Lung (tissue), 12 donors: Measurements from ENCODE around the gene RPS28. TPM values are rescaled to one million over a fixed set of nuclear protein-coding genes. Genes with fewer than 3 reads are reported as not detected.

Experiments used
- ATAC-seq: fragments of 200-7000 bp; cut with Tn5 transposase; one replicate; pipeline ENCODE4 v1.9.1; 2020; ENCODE audit warnings: moderate number of reproducible peaks; ENCODE audit not compliant: insufficient read depth, low FRiP score
- DNase-seq, 3 donors: peaks; one replicate each; pipeline ENCODE4 v3.0.0-alpha.2; 2013 to 2017
- H3K27ac ChIP-seq, 2 donors: one replicate each; pipeline ENCODE4 v1.5.1; 2013; ENCODE audit warnings: mild to moderate bottlenecking in 2 of 2, moderate library complexity in 2 of 2, control low read depth in 1 of 2, inconsistent platforms in 1 of 2, low read depth in 1 of 2, low read length in 1 of 2
- H3K27me3 ChIP-seq, 3 donors: one replicate each; pipeline ENCODE4 v1.5.1; 2013; ENCODE audit warnings: low read length in 2 of 3; ENCODE audit not compliant: control insufficient read depth in 3 of 3, insufficient read depth in 3 of 3
- H3K36me3 ChIP-seq, 4 donors: one replicate each; pipeline ENCODE4 v1.5.1; 2013; ENCODE audit warnings: low read length in 4 of 4, mild to moderate bottlenecking in 1 of 4, moderate library complexity in 1 of 4; ENCODE audit not compliant: control insufficient read depth in 4 of 4, insufficient read depth in 4 of 4
- H3K4me1 ChIP-seq, 5 donors: one replicate each; pipeline ENCODE4 v1.5.1; 2013; ENCODE audit warnings: low read length in 5 of 5, mild to moderate bottlenecking in 2 of 5, moderate library complexity in 1 of 5; ENCODE audit not compliant: control insufficient read depth in 5 of 5, insufficient read depth in 5 of 5
- H3K4me3 ChIP-seq: one replicate; pipeline ENCODE4 v1.5.1; 2013; ENCODE audit warnings: mild to moderate bottlenecking, control low read depth, moderate library complexity
- H3K9ac ChIP-seq, 2 donors: one replicate each; pipeline ENCODE4 v1.5.1; 2013; ENCODE audit warnings: low read length in 2 of 2, control low read depth in 1 of 2; ENCODE audit not compliant: insufficient read depth in 1 of 2
- H3K9me3 ChIP-seq, 4 donors: one replicate each; pipeline ENCODE4 v1.5.1; 2013; ENCODE audit warnings: low read length in 3 of 4, mild to moderate bottlenecking in 1 of 4, moderate library complexity in 1 of 4; ENCODE audit not compliant: control insufficient read depth in 4 of 4, insufficient read depth in 3 of 4
- CTCF ChIP-seq: IDR thresholded peaks from 2 replicates; pipeline ENCODE4 v1.5.1; 2012; ENCODE audit warnings: mild to moderate bottlenecking; ENCODE audit errors: control extremely low read depth, extremely low read depth
- WGBS, 2 donors: extraction: QIAGEN DNeasy Blood & Tissue Kit; methylation state at CpG; one replicate each; pipeline ENCODE4 v1.1.7; 2013; 5-methylcytosine and 5-hydroxymethylcytosine counted together
- polyA plus RNA-seq, 2 donors: library from polyadenylated mRNA; stranded (reverse); fragments of 200-250 nt; gene quantifications; one replicate each; pipeline ENCODE4 v1.2.1, GENCODE V29; 2013
- total RNA-seq, 2 donors: library from RNA; depleted of rRNA in 1 of 2; stranded (reverse); fragments of >200 nt in 1 of 2; gene quantifications; one replicate each; pipeline ENCODE4 v1.2.1, GENCODE V29; 2014 to 2021
- donor health status: control.
- donor health status: control.
- donor health status: Bipolar disorder and iron deficiency.
- donor health status: healthy.
- donor health status: DM: yes; HTN: yes; CAD: no.

Gene RPS28
- total and polyA plus RNA-seq, 4 donors: 588 to 1,897 (median 1,296) TPM

DNA sequence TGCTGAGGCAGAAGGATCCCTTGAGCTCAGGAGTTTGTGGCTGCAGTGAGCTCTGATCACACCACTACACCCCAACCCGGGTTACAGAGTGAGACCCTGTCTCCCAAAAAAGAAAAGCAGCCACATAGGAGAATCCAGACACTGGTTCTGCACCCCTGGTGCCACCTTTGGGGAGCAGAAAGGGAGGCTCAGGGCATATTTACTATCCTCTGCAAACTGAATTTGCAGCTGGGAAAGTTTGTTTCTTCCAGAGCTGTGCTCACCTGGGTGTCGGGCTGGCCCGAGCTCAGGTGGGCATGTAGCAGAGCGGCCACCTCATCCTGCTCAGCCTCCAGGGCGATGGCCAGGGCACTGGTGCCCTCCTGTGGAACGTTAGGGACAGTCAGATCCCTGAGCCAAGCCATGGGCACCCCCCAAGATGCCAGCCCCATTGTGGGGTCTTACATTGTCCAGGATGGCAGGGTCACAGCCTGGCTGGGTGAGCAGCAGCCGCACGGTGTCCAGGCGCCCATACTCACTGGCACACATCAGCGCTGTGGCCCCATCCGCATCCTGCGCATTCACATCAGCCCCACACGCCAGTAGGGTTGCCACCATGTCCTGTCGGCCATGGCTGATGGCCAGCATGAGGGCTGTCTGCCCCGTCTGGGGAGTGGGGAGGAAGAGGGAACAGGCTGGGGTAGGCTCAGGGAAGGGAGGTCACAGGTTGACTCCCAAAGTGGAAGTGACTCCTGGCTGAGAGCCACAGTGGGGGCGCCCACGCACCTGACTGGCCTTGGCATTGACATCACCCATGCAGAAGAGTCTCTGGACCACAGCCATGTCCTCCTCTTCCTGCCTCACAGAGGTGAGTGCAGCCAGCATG lies 3.1 kb downstream of the RPS28 start:
- peaks cover 0 to 20% (median 14%) of the 10 kb centered on the region in 4 donors for H3K36me3 ChIP-seq
- no peak overlapping the region for H3K4me3 ChIP-seq
- peak in 2 of 3 donors; percentile 26 to 39 for DNase-seq
- ATAC-seq: no peak
- H3K4me1 ChIP-seq: peaks cover 5 to 21% (median 10%) of the 10 kb centered on the region in 5 donors
- peak overlapping the region in 1 of 2 donors; percentile 3 for H3K27ac ChIP-seq
- no peaks in the 10 kb centered on the region for H3K27me3 ChIP-seq
- TF ChIP-seq CTCF: no peak
- H3K9me3 ChIP-seq: peaks cover 0 to 4% (median 1%) of the 10 kb centered on the region in 4 donors
- 77 to 78% methylated on average over 17 of the region's 17 CpGs for WGBS, 2 donors
- H3K9ac ChIP-seq: no peak overlapping the region

GRCh38 chr19:8325454-8325853 lies 4.2 kb downstream of the RPS28 start:
- H3K9me3 ChIP-seq: peaks cover 0 to 4% (median 1%) of the 10 kb centered on the region in 4 donors
- H3K9ac ChIP-seq: no peak overlapping the region
- no peak for TF ChIP-seq CTCF
- H3K27ac ChIP-seq: no peak overlapping the region
- H3K27me3 ChIP-seq: no peaks in the 10 kb centered on the region
- no peak for DNase-seq
- H3K4me1 ChIP-seq: peaks cover 5 to 15% (median 8%) of the 10 kb centered on the region in 5 donors
- WGBS, 2 donors: 84 to 91% methylated on average over 3 of the region's 3 CpGs
- H3K36me3 ChIP-seq: peaks cover 0 to 24% (median 14%) of the 10 kb centered on the region in 4 donors
- no peak overlapping the region for H3K4me3 ChIP-seq
- ATAC-seq: no peak

DNA sequence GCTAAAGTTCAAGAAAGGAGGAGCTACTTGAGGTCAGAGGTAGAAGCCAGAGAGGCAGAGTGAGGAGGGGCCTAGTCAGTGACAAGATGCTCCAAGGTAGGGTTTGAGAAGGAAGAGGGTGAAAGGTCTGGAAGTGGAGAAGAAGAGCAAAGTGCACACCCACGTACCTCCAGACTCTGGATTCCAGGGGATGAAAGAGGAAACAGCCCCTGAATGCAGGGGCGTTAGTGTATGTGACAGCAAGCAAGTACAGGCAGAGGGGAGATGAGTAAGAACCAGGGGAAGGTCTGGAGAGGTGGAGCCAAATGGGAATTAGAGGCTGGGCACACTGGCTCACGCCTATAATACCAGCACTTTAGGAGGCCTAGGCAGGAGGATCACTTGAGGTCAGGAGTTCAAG lies 8.7 kb downstream of the RPS28 start:
- Histone ChIP-seq H3K4me3 (no peak overlapping the region), H3K9me3 (peaks cover 0 to 4% (median 1%) of the 10 kb centered on the region in 4 donors), H3K36me3 (peaks cover 0 to 25% (median 0%) of the 10 kb centered on the region in 4 donors), H3K9ac (no peak overlapping the region), H3K27me3 (peaks cover 0 to 29% (median 15%) of the 10 kb centered on the region in 3 donors), H3K4me1 (peaks cover 0 to 6% (median 0%) of the 10 kb centered on the region in 5 donors), H3K27ac (no peak overlapping the region)
- TF ChIP-seq CTCF: no peak
- ATAC-seq (no peak), DNase-seq (no peak)
- WGBS, 2 donors: 86 to 88% methylated on average over 3 of the region's 3 CpGs
